HG03159 (cell line): Measurements from ENCODE around the gene LTBR.
A peak's percentile ranks its signal among the peaks of the same experiment; 100 is the strongest.
"Not testable (repeated sequence)": the region's sequence is repeated elsewhere in the genome, so short reads cannot be mapped to it uniquely, and the experiment has no call there.

Source experiments
- ATAC-seq: cut with Tn5 transposase; IDR thresholded peaks from one replicate; pipeline ENCODE4 v1.9.1; 2021; ENCODE audit warnings: mild to moderate bottlenecking, moderate library complexity; ENCODE audit not compliant: unreplicated experiment

The LTBR gene

GRCh38 chr12:6423267-6424007, 39.5 kb downstream of the LTBR start:
- peak; percentile 40 for ATAC-seq

DNA sequence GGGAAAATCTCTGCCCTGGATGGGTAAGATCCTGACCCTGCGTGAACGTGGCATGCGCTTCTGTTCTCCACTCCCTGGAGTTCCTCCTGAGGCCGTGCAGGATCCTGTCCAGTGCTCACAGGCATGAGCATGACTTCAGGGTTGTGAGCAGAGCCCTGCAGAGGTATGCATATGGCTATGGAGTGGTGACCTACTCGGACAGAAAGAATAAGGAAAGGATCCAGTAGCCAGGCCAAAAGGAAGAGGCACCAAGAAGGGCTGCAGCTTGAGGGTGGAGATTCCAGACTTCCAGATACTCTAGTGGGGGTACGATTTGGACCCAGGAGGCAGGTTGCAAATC, 40.0 kb downstream of the LTBR start:
- no peak for ATAC-seq

DNA sequence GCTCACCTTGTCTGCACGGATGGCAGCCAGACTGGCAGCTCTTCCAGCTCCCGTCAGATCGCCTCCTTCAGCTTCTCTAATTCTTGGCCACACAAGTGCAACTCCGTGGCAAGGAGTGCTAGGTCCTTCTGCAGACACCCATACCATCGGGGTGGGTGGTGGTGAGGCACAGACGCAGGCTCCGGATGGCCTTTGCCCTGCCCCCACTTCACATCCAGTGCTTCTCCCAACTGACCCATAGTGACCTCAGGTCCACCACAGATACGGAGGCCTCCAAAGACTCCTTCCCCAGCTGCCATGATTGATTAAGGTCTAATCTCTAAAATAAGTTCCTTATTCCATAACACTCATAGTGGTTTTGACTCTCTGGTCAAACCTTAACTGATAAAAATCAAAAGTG, 40.9 kb downstream of the LTBR start:
- no peak for ATAC-seq

GRCh38 chr12:6425590-6426531, 41.9 kb downstream of the LTBR start:
- ATAC-seq = no peak

DNA sequence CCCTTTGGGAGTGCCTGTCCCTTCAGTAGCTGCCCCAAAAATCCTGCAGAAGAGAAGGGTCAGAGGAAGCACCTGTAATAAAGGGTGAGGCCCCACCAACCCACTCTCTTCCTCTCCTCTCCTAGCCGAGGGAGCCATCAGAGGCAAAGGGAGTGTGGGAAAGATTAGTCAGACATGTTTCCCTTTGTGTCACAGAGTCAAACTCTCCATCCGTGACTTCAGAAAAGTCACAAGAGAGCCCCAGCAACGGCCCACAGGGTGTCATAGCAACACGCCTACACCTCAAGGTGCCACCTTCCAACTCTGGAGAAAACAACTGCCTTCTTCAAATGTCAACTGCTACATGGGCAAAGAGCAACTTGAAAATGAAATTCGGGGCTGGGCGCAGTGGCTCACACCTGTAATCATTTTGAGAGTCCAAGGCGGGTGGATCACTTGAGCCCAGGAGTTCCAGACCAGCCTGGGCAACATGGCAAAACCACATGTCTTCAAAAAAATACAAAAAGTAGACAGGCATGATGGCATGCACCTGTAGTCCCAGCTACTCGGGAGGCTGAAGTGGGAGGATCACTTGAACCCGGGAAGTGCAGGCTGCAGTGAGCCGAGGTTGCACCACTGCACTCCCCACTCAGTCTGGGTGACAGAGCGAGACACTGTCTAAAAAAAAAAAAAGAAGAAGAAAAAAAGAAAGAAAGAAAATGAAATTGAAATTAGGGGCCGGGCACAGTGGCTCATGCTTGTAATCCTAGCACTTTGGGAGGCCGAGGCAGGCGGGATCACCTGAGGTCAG, 43.1 kb downstream of the LTBR start:
- ATAC-seq = peak; percentile 55

DNA sequence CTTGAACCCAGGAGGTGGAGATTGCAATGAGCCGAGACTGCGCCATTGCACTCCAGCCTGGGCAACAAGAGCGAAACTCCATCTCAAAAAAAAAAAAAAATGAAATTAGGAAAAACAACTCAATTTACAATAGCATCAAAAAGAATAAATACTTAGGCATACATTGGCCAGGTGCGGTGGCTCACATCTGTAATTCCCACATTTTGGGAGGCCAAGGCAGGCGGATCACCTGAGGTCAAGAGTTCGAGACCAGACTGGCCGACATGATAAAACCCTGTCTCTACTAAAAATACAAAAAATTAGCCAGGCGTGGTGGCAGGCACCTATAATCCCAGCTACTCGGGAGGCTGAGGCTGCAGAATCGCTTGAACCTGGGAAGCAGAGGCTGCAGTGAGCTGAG, 43.8 kb downstream of the LTBR start:
- ATAC-seq = not testable (repeated sequence)

DNA sequence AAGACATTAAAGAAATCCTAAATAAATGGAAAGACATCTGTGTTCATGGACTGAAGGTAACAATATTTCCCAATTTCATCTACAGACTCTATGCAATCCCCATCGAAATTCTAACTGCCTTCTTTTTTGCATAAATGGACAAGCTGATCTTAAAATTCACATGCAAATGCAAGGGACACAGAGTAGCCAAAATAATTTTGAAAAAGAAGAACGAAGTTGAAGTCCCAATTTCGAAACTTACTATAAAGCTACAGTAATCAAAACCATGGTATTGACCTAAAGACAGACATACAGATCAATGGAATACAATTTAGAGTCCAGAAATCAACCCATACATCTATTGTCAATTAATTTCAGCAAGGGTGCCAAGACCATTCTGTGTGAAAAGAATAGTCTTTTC, 44.4 kb downstream of the LTBR start:
- ATAC-seq = no peak

- ATAC-seq = no peak
These were observed 46.4 kb downstream of the LTBR start for GRCh38 chr12:6430124-6430989.

- no peak for ATAC-seq
These were observed 49.0 kb downstream of the LTBR start for GRCh38 chr12:6432991-6433390.

GRCh38 chr12:6434205-6435140, 50.5 kb downstream of the LTBR start:
- ATAC-seq = no peak

- no peak for ATAC-seq
These were observed 52.2 kb downstream of the LTBR start for GRCh38 chr12:6435961-6436715.

- no peak for ATAC-seq
These were observed 53.6 kb downstream of the LTBR start for GRCh38 chr12:6437586-6437985.

GRCh38 chr12:6438345-6438744, 54.4 kb downstream of the LTBR start:
- no peak for ATAC-seq

DNA sequence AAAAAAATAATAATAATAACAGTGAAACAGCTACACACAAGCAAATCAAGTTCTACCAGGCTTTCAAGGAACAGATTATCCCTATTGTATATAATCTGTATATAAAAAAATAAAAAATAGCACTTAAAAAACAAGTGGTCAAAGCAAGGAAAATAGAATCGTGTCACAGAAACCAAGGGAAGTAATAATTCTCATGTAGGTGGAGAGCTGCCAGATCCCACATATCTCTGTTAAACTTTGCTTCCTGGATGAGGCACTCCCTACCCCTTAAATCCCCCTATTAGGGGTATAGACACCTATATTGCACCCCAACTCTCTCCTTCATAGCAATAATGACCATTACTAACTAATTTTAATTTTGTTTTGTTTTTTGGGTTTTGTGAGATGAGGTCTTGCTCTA, 56.4 kb downstream of the LTBR start:
- no peak for ATAC-seq
